SK-N-SH (cell line): ENCODE data around the gene HHIPL1.

Experiments
- EZH2phosphoT487 ChIP-seq: fragments of 200-600 bp; sonication (generic); IDR thresholded peaks from 2 replicates; pipeline ENCODE4 v1.6.1; 2017; ENCODE audit warnings: low read depth, mixed run types, mild to moderate bottlenecking, antibody characterized with exemption, moderate library complexity, borderline replicate concordance
- RFX5 ChIP-seq: IDR thresholded peaks from 2 replicates; pipeline ENCODE4 v1.6.1; 2012; ENCODE audit warnings: mild to moderate bottlenecking, improper control_type of control experiment, low read length
- SIN3A ChIP-seq: IDR thresholded peaks from 2 replicates; pipeline ENCODE4 v1.6.1; 2012; ENCODE audit warnings: low read depth, mild to moderate bottlenecking, low read length, moderate library complexity, borderline replicate concordance
- TF ChIP-seq, protein P1 (sequence below): fragments of 200-600 bp; sonication (generic); IDR thresholded peaks from 2 replicates; pipeline ENCODE4 v1.6.1; 2017; ENCODE audit warnings: antibody characterized with exemption, mild to moderate bottlenecking, moderate library complexity
- TF ChIP-seq, protein P2 (sequence below): IDR thresholded peaks from 2 replicates; pipeline ENCODE4 v1.6.1; 2012; ENCODE audit warnings: mild to moderate bottlenecking, low read depth, low read length, moderate library complexity

DNA sequence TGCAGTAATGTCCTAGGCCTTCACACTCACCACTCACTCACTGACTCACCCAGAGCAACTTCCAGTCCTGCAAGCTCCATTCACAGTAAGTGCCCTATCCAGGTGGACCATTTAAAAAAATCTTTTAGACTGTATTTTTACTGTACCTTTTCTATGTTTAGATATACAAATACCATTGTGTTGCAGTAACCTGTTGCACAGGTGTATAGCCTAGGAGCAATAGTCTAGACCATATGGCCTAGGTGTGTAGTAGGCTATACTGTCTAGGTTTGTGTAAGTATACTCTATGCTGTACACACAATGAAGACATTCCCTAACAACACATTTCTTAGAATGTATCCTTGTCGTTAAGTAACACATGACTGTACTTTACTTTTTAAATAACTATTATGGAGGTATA is 56.3 kb downstream of the HHIPL1 start:
- TF ChIP-seq, protein P1, sequence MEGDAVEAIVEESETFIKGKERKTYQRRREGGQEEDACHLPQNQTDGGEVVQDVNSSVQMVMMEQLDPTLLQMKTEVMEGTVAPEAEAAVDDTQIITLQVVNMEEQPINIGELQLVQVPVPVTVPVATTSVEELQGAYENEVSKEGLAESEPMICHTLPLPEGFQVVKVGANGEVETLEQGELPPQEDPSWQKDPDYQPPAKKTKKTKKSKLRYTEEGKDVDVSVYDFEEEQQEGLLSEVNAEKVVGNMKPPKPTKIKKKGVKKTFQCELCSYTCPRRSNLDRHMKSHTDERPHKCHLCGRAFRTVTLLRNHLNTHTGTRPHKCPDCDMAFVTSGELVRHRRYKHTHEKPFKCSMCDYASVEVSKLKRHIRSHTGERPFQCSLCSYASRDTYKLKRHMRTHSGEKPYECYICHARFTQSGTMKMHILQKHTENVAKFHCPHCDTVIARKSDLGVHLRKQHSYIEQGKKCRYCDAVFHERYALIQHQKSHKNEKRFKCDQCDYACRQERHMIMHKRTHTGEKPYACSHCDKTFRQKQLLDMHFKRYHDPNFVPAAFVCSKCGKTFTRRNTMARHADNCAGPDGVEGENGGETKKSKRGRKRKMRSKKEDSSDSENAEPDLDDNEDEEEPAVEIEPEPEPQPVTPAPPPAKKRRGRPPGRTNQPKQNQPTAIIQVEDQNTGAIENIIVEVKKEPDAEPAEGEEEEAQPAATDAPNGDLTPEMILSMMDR, result no peak
- TF ChIP-seq RFX5, result no peak
- TF ChIP-seq EZH2phosphoT487, result no peak
- TF ChIP-seq, protein P2, sequence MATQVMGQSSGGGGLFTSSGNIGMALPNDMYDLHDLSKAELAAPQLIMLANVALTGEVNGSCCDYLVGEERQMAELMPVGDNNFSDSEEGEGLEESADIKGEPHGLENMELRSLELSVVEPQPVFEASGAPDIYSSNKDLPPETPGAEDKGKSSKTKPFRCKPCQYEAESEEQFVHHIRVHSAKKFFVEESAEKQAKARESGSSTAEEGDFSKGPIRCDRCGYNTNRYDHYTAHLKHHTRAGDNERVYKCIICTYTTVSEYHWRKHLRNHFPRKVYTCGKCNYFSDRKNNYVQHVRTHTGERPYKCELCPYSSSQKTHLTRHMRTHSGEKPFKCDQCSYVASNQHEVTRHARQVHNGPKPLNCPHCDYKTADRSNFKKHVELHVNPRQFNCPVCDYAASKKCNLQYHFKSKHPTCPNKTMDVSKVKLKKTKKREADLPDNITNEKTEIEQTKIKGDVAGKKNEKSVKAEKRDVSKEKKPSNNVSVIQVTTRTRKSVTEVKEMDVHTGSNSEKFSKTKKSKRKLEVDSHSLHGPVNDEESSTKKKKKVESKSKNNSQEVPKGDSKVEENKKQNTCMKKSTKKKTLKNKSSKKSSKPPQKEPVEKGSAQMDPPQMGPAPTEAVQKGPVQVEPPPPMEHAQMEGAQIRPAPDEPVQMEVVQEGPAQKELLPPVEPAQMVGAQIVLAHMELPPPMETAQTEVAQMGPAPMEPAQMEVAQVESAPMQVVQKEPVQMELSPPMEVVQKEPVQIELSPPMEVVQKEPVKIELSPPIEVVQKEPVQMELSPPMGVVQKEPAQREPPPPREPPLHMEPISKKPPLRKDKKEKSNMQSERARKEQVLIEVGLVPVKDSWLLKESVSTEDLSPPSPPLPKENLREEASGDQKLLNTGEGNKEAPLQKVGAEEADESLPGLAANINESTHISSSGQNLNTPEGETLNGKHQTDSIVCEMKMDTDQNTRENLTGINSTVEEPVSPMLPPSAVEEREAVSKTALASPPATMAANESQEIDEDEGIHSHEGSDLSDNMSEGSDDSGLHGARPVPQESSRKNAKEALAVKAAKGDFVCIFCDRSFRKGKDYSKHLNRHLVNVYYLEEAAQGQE, result no peak
- no peak for TF ChIP-seq SIN3A
